Glomerular visceral epithelial cell (primary cell): ENCODE data around the gene RAD51B.

ENCODE experiments used
- DNase-seq: peaks from one replicate; pipeline ENCODE4 v3.0.0-alpha.2; 2016; ENCODE audit errors: extremely low spot score

Gene RAD51B

DNA sequence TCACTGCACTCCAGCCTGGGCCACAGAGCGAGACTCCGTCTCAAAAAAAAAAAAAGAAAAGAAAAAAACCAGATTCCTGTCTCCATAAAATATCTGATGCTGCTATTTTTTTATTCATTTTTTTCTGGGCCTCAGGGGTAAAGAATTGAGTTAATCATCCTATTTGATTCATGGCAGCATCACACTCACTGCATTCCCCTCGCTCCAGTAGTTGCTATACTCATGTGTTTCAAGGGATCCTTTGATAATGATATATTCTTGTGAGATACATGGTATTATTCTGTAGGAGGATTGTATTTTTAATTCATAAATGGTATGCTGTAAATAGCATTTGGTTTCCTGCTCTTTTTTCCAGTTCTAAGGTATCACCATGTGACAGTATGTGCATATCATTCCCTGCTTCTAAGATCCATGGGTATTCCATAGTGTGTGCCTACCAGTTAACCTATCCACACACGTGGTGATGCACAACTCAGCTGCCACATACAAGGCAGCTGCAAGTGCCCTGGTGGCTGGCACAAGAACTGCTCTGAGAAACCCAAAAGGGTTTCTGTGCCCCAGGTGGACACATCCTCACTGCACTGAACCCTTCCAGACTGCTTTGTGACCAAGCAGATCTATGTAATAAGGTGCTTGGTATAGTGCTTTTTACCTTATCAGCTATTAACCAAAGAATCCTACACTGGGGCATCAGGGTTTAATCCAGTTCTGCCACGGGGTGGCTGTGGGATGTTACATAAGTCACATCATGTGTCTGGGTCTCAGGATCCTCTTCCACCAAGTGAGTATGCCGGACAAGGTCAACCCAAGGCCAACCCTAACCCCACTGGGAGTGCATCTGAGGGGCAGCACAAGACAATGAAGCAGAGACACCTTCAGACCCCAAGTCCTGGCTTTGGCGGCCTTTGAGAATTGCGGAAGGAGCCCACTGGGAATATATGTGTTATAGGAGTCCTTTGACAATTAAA is 898.7 kb downstream of the RAD51B start:
- DNase-seq = no peak

DNA sequence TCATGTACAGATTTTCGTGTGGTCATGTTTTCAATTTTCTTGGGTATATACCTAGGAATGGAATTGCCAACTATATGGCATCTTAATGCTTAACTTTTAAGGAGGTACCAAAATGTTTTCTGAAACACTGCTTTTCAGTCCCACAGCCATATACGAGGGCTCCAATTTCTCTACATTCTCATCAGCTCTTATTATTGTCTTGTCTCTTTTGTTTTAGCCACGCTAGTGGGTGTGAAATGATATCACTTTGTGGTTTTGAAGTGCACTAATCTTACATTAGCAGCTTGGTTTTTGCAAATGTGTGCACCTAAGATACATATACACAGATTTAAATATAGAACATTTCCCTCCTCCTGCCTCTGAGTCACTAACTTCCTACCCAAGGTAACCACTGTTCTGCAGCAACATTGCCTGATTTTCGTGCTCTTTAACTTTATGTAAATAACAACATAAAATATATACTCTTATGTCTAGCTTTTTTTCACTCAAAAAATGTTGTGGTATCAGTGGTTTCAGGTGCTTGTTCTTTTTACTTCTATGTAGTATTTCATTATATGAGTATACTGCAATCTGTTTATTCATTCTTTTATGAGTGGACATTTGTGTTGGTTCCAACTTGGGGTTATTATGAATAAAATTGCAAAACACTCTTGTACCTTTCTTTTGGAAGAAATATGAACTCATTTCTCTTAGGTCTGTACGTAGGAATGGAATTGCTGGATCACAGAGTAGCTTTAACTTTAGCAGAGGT is 900.2 kb downstream of the RAD51B start:
- no peak for DNase-seq

DNA sequence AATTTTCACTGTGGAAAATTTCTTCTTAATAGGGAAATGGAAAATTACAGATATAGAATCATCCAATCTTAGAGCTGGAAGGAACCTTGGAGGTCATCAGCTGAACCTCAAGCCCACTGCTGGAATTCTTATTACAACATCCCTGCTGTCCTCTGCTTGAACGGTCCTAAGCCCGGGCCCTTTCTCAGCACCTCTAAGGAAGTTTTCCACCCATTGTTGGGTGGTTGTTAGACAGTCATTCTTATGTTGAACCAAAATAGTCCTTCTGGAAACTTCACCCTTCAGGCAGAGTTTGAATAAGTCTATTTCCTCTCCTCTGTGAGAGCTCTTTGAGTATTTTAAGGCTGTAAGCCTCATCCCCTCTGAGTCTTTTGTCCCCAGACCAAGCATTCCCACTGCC is 902.6 kb downstream of the RAD51B start:
- DNase-seq = no peak

DNA sequence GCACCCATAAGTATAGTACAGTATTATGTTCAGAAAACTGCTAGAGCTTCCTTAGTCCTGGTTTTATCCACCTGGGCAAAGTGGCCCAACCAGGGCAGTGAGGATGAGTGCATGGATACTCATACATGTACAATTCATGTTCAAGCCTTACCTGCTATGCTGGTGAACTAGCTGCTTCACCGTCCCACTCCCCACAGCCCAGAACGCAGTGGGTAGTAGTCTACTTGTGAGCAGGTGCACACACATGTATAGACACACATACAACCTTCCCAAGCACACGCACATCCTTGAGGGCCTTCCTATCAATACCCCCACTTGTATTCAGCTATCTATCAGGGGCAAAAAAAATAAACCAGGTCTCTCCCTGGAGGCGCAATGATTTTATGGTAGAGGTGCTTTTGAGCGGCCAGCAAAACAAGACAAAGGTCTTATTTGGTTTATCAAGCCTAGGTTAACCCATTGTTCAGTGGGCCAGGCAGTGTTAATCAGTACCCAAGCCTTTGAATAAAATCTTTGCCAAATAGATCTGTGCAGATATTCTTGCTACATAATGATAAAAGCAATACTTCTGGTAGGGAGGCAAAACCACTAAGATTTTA is 903.5 kb downstream of the RAD51B start:
- DNase-seq = no peak

DNA sequence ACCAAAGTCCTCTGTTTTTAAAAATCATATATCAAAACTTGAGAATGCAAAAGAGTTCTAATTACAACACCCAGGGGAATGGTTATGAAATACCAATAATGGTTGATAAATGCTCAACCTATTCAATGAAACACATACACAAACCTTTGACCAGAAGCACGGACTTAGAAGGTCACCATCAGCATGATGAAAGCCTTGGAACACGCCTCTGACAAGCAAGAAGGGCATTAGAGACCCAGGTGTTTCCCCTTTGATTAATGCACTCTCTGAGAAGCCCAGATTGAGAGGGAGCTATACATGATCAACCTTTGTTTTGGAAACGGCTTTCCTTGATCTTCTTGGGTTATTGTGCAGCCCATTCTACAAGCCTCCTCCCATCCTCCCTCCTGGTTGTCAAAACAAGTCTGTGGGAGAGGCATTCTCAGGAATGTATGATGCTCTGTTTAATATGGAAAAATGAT is 904.3 kb downstream of the RAD51B start:
- no peak for DNase-seq

DNA sequence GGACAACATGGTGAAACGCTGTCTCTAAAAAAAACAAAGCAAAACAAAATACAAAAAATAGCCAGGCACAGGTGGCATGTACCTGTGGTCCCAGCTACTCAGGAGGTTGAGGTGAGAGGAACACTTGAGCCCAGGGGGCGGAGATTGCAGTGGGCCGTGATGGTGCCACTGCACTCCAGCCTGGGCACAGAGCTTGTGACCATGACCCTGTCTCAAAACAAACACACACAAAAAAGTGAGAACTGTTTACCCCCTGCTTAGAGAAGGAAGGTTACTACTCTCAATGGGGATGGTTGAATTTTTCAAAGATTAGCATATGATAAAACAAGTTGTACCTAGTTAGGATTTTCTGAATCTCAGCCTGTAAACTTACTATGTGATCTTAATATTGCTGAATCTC is 905.3 kb downstream of the RAD51B start:
- no peak for DNase-seq

DNA sequence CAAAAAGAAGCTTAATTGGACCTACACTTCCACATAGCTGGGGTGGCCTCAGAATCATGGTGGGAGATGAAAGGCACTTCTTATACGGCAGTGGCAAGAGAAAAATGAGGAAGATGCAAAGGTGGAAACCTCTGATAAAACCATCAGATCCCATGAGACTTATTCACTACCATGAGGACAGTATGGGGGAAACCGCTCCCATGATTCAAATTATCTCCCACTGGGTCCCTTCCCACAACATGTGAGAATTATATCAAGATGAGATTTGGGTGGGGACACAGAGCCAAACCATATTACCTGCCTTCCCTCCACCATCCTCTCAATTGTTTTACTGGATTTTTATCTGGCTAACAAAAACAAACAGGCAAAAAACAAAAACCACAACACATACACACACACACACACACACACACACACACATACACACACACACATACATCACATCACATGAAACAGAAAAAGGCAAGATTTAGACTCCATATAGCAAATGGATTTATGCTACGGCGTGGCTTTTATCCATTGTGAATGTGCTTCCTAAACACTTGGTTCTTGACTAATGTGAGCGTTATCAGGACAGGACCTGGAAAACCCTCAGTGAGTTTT is 906.6 kb downstream of the RAD51B start:
- DNase-seq = no peak

DNA sequence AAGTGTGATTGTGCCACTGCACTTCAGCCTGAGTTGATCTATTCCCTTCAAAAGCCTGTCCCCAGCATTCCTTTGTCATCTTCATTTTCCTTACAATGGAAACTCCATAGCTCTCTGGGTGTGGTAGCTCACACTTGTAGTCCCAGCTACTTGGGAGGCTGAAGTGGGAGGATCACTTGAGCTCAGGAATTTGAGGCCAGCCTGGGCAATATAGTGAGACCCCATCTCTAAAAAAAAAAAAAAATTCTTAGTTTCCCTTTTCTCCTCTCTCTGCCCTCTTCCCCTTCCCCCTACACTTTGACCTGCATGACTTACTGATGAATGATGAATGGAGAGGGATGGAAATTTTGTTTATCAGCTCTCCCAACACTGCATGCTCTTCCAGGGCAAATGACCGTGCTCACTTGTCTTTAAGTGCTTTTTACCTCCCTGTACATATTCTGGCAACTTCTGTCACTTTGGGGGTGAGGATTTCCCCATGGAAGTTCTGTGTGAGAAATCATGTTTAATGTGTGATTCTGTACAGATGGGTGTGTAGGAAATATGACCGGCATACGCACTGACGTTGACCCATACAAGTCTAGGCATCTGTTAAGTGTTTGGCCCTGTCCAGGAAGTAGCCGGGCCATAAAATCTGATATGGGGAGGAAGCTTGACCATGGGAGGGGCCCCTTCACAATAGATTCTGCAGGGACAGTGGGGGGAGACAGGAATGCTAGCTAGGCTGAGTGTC is 907.9 kb downstream of the RAD51B start:
- DNase-seq = no peak

DNA sequence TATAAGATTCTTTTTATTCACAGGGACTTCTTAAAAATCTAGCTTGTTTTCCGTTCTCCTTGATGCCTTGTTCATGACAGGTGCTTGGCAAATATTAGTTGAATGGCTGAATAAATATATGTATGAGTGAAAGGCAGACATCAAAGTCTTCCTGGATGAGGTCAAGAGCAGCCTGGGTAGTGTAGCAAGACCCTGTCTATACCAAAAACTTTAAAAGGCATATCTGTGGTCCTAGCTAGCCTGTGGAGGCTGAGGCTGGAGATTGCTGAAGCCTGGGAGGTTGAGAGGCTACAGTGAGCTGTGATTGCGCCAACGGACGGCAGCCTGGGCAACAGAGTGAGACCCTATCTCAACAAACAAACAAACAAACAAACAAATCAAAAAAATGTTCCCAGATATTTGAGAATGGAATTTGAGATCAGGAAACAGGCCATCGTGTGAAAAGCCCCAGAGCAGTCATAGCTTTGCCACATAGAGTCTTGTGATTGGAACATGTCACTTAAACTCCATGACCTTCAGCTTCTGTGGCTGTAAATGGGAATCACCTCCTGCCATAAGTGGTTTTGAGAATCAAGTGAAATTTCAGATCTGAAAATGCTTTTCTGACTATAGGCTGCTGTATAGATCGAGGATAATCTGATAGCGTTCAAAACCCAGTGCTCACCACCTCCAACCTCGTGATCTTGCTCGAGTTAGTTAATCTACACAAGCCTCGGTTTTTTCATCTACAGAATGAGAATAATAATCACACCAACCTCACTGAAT is 908.9 kb downstream of the RAD51B start:
- no peak for DNase-seq

DNA sequence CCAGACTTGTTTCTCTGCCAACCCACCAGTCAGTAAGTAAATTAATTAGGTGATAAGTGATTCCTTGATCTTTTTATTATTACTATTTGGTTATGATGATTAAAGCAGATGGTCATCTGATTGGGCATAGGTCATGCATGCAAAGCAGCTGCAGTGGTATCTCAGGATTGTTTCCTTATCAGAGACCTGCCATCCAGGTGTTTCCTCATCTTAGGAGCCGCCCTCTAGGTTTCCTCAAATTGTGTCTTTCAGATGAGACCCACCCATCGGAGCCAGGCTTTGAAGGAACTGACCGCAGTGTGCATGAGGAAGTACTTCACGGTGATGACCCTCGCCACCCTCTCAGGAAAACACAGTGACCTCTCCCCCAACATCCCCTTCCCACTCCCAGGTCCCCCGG is 910.0 kb downstream of the RAD51B start:
- DNase-seq = no peak

DNA sequence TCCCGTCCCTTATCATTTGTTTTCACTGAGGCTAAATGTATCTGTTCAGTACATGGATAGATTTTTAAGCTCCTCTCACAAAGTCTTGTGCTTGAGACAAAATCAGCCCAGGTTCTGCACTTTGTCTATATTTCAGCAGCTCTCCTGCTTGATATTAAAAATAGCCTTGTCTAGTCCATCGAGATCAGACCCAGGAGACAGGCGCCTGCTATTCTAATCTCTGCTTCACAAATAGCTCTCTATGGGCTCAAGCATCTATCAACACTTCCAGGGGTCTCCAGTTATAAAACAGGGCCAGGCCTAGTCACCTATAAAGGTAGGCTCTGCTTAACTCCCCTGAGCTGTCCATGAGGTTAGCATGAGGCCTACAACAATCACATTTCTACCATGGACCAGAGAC is 910.8 kb downstream of the RAD51B start:
- DNase-seq = no peak

DNA sequence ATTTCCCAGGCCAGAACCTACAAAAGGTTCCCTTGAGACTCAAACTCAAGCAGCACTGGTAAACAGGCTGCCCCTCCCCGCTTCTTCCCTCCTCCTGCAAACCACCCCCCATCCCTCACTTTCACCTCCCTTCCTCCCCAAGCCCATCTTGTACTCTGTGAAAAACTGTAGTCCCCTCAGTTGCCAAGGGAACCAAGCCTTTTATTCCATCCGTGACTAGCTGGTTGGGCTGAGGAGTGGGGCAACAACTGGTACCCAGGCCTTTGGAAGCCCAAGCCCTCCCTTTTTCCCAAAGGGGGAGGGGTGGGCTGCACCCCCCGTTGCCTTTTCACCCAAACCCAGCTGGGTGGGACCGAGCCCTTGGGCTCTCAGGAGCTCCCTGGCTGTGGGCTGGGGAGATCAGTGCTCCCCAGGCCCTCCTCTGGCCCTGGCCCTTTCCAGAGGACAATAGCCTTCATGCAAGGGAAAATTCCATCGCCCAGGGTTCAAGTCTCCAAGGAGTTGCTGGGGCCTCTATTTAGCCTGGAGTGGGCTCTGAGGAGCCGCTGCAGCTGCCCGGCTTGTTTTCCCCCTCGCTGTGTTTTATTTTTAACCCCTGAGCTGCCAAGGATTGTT is 911.3 kb downstream of the RAD51B start:
- DNase-seq = no peak

DNA sequence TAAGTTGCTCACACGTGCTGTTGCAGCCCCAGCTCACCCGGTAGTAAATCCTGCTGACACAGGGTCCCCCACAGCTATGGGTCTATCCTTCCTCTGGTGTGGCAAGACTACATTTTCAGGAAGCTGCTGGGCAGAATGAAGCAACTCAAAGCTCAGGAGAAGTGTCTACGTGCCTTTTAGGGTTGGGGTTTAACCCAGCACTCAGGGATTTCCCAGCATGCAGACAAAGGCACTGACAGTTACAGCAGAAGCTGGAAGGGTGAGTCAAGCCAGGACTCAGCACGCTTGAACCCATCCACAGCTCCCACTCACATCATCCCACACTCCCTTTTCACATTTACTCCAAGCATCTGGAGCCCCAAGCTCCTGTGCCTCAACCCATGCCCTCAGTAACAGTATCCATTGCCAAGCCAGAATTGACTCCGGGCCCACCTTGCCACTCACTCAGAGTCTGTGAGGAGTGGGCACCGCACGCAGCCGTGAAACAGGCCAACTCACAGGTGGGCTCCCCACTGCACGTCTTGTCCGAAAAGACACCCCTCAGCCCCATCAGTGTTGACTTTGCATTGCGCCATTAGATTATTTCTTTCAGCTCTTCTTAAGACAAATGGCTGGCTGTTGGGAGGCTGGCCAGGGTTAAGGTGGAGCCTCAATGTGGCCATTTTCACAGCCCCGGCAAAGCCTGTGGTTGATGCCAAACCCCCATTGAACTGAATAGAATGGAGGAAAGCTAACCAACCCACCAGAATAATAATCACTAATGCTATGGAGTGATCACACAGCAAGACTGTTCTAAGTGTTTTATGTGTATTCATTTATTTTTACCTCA is 913.7 kb downstream of the RAD51B start:
- DNase-seq = no peak

DNA sequence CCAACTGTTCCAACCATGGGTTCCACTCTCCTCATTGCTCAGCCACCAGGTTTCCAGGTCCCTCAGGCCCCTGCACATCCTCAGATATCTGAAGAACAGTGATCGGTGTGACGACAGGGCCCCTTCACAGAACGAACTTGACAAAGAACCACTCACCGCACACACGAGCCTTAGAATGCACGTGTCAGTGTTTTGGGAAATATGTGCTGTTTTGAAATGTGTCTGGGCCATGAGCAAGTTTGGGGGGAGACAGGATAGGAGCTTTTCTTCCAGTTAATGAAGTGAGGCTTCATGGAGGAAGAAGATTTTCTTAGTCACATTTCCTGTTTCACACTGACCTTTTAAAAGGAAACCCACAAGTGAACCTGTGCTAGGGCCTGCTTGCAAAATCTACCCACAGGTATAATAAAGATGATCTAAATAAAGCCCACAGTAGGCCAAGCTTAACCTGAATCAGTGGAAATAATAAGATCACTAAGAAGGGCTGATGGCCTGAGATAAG is 914.7 kb downstream of the RAD51B start:
- no peak for DNase-seq

DNA sequence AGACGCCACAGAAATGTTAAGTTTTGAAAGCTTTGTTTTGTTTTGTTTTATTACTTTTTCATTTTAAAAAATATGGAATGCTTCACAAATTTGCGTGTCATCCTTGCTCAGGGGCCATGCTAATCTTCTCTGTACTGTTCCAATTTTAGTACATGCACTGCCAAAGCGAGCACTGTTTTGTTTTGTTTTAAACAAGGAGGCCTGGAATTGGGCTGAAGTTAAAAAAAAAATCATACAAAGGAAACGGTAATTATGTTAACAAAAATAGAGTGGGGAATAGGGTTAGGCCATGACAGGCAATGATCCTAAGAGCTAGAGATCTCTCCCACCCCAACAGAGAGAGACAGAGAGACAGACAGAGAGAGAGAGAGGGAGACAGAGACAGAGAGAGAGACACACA is 916.3 kb downstream of the RAD51B start:
- DNase-seq = no peak

DNA sequence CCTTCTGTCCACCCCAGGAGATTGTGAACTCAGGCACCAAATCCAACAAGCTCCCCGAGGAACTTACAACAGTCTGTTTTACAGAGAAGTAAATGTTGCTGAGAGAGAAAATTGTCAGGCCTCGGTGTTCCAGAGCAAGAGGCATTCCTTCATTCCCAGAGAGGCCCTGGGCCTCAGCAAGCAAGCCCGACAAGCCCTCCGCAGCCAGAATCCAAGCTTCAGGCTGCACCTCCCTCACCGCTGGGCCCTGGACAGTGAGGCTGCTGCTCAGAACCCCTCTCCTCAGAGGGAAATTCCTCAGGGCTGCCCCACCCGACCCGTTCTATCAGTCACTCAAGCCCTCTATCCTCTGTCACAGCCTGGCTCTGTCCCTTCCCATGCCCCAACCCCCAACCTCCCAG is 916.9 kb downstream of the RAD51B start:
- no peak for DNase-seq

DNA sequence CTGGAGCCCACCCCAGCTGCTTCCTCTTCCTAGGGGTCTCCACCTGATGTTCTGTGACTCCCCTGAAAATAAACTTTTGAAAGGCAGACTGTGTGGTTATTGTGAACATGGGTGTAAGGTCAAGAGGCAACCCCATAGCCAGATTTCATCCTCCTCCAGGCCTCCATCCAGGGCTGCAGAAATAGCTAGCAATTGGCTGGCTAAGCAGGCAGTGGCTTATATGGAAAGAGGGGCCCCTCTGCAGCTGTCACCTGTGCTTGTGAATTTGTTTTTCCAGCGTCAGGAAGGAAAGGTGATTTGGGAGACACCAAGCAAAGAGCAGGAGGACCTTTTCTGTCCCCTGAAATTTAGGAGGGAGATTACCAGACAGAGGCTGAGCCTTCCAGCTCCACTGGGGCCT is 917.5 kb downstream of the RAD51B start:
- no peak for DNase-seq

DNA sequence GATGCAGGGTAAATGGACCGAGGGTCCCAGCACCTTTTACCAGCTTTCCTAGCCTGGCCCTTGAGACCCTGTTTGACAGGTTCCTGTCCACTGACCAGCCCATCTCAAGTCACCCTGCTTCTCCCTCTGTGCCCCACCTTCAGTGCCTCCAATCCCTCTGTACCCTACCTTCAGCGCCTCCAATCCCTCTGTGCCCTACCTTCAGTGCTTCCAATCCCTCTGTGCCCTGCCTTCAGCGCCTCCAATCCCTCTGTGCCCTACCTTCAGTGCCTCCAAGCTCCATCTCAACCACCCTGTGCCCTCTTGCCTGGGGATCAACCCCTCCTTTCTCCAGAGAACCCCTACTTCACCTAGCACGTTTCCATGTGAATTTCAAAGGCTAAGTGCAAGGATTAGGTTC is 919.0 kb downstream of the RAD51B start:
- DNase-seq = no peak

DNA sequence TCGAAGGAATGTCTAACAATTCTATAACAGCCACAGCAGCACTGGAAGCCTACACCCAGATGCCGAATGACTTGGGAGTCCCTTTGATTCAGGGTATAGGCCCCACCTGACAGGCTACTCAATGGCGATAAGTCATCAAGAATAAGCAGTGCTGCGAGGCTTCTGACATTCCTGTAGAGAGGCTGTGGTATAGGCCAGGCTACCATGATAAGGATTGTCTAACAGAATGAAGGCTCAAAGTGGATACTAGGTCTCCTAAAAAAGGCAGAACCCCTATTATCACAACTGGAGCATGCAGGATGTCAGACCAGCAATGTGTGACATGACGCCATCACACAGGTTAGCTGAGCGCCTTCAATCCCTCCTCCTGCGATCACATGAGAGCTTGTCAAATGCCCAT is 920.1 kb downstream of the RAD51B start:
- DNase-seq = no peak
